Body of pancreas (tissue), 4 donors: ENCODE measurements around the gene CACNA1E.

Experiments used
- CTCF ChIP-seq, 7 experiments: fragments of 450-650 bp in 4 of 7; fragments of 200-600 bp in 3 of 7; sonication (generic) in 3 of 7; IDR thresholded peaks; one replicate each; pipeline ENCODE4 v1.5.1; 2016 to 2019; ENCODE audit warnings: antibody characterized with exemption in 7 of 7
- POLR2A ChIP-seq, 3 donors: fragments of 450-650 bp; IDR thresholded peaks; one replicate each; pipeline ENCODE4 v1.6.1; 2016; ENCODE audit warnings: antibody characterized with exemption in 3 of 3, mild to moderate bottlenecking in 2 of 3

DNA sequence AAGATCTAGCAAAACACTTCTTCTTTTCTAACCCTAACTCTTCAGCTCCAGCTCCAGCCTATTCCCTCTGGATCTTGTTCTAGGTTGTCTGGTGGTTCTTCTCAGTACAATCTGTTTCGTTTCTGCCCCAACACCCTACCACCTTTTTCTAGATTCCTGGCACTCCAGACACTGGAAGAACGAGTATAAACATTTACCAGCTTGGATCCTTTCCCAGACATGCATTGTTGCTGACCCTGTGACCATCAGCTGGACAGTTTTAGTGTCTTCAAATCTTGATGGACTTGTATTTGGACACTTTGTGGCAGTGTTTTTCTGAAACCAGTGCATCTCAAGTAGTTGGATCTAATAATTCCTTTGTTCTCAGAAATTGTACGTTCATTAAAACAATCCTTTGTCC, 30.6 kb upstream of the CACNA1E start:
- no peak for TF ChIP-seq CTCF (IDR thresholded peaks at IDR 0.05)
- no peak for TF ChIP-seq POLR2A (IDR thresholded peaks at IDR 0.05)
